ENCODE results near the gene RGS3. TPM values are rescaled to one million over a fixed set of nuclear protein-coding genes. Genes with fewer than 3 reads are reported as not detected.

Gene RGS3
- total RNA-seq, 1 donor, result 77.4 TPM

DNA sequence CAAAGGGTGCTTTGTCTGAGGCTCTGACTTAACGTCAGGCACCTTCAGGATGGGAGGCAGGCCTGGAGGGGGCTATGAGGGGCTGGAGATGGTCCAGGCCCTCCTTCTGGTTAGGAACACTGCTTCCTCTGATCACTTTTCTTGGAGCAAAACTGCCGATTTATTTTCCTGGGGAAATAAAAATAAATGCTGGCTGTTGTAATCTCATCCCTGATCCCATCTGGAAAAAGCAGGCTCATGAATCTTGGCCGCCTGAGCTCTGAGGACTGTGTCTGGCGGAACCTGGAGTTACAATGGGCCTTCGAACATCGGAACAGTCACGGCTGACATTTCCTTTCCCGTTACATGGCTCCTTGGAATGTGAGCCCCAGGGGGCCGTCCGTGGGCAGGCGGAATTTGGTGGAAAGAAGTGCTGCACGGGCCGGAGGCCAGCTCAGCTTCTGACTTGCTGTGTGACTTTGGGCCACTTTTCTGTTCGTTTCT lies 157.8 kb downstream of the RGS3 start:
- no peaks in the 10 kb centered on the region for H3K27me3 ChIP-seq (ENCODE audit: insufficient read depth, low read length)
- H3K4me3 ChIP-seq (ENCODE audit: insufficient read depth, low read length), result peak overlapping the region; percentile 36
- H3K4me2 ChIP-seq (ENCODE audit: insufficient read depth, low read length), result peak overlapping the region; percentile 73
- H3K79me2 ChIP-seq (ENCODE audit: insufficient read depth, low read length), result peaks cover 9% of the 10 kb centered on the region
- H3K36me3 ChIP-seq (ENCODE audit: insufficient read depth, low read length), result no peaks in the 10 kb centered on the region
- H3K27ac ChIP-seq (ENCODE audit: low read depth, low read length), result peak overlapping the region; percentile 99
- H3K9me3 ChIP-seq (ENCODE audit: low read depth, low read length), result no peaks in the 10 kb centered on the region
- no peak overlapping the region for H2AFZ ChIP-seq (ENCODE audit: low read length)
- DNase-seq (ENCODE audit: insufficient read length, low spot score, missing footprints), result peak; percentile 86
- peaks cover 62% of the 10 kb centered on the region for H3K4me1 ChIP-seq (ENCODE audit: insufficient read depth, low read length)
- H4K20me1 ChIP-seq (ENCODE audit: insufficient read depth, low read length), result no peaks in the 10 kb centered on the region
- TF ChIP-seq, protein P1, sequence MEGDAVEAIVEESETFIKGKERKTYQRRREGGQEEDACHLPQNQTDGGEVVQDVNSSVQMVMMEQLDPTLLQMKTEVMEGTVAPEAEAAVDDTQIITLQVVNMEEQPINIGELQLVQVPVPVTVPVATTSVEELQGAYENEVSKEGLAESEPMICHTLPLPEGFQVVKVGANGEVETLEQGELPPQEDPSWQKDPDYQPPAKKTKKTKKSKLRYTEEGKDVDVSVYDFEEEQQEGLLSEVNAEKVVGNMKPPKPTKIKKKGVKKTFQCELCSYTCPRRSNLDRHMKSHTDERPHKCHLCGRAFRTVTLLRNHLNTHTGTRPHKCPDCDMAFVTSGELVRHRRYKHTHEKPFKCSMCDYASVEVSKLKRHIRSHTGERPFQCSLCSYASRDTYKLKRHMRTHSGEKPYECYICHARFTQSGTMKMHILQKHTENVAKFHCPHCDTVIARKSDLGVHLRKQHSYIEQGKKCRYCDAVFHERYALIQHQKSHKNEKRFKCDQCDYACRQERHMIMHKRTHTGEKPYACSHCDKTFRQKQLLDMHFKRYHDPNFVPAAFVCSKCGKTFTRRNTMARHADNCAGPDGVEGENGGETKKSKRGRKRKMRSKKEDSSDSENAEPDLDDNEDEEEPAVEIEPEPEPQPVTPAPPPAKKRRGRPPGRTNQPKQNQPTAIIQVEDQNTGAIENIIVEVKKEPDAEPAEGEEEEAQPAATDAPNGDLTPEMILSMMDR (IDR thresholded peaks at IDR 0.05; ENCODE audit: extremely low read depth, low read depth, low read length), result no peak

DNA sequence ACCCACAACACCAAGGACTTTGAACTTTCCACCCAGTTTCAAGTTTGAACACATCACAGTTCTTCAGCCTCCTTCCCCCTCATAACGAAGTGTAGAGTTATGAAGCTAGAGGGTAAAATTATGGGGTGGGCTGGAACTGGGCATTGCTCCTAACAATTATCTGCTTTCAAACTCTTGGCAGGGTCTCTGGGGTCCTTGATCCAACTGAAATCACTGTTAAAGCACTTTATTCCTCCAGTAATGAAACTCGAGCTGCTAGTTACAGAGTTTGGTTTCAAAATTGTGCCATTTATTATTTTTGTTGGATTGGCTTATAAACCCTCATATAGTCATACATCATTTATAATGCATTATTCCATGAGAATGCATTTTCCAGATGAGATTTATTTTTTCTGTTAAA lies 158.5 kb downstream of the RGS3 start:
- no peak overlapping the region for H2AFZ ChIP-seq (ENCODE audit: low read length)
- H3K4me3 ChIP-seq (ENCODE audit: insufficient read depth, low read length), result peak overlapping the region; percentile 36
- TF ChIP-seq, protein P1 (IDR thresholded peaks at IDR 0.05; ENCODE audit: extremely low read depth, low read depth, low read length), result no peak
- H3K27me3 ChIP-seq (ENCODE audit: insufficient read depth, low read length), result no peaks in the 10 kb centered on the region
- peaks cover 9% of the 10 kb centered on the region for H3K79me2 ChIP-seq (ENCODE audit: insufficient read depth, low read length)
- H3K4me2 ChIP-seq (ENCODE audit: insufficient read depth, low read length), result peak overlapping the region; percentile 73
- DNase-seq (ENCODE audit: insufficient read length, low spot score, missing footprints), result no peak
- no peaks in the 10 kb centered on the region for H4K20me1 ChIP-seq (ENCODE audit: insufficient read depth, low read length)
- H3K9me3 ChIP-seq (ENCODE audit: low read depth, low read length), result no peaks in the 10 kb centered on the region
- peaks cover 62% of the 10 kb centered on the region for H3K4me1 ChIP-seq (ENCODE audit: insufficient read depth, low read length)
- H3K36me3 ChIP-seq (ENCODE audit: insufficient read depth, low read length), result no peaks in the 10 kb centered on the region
- H3K27ac ChIP-seq (ENCODE audit: low read depth, low read length), result peak overlapping the region; percentile 99

DNA sequence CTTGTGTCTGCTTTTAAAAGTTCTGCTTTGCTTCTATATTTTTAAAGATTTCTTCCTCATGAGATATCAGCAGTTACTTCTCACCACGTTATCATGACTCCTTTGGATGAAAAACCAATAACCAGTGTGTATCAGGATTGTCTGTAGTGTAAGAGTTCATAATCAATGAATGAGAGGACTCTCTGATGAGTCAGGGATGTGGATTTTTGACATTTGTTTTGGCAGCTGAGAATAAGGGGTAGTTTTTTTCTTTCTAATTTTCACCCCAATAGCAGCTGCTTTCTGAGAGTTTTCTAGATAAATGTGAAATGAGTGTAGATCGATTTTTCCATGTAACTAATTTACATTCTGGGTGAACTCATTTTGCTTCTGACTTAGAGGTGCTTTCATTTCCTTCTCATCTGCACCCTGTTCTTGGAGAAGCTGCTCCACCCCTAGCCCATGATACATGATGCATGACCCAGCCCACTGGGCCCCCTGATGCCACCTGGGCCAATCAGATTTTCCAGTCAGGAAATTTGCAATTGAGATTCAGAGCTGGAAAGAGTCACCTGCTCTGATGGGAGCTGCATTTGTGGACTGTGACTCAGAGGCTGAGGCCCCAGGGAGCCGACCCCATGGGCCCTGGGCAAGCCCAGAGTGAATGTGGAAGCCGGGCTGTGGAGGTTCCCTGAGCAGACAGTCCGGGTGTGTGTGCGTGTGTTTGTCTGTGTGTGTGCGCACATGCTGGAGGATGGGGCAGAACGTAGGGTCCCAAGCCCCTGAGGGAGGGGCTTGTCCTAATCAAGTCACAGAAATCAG lies 159.3 kb downstream of the RGS3 start:
- Histone ChIP-seq H3K4me2 (ENCODE audit: insufficient read depth, low read length) (peak overlapping the region; percentile 73), H3K4me1 (ENCODE audit: insufficient read depth, low read length) (peaks cover 62% of the 10 kb centered on the region), H3K36me3 (ENCODE audit: insufficient read depth, low read length) (no peaks in the 10 kb centered on the region), H3K27me3 (ENCODE audit: insufficient read depth, low read length) (no peaks in the 10 kb centered on the region), H3K27ac (ENCODE audit: low read depth, low read length) (peak overlapping the region; percentile 99), H3K4me3 (ENCODE audit: insufficient read depth, low read length) (no peak overlapping the region), H4K20me1 (ENCODE audit: insufficient read depth, low read length) (no peaks in the 10 kb centered on the region), H2AFZ (ENCODE audit: low read length) (no peak overlapping the region), H3K9me3 (ENCODE audit: low read depth, low read length) (no peaks in the 10 kb centered on the region), H3K79me2 (ENCODE audit: insufficient read depth, low read length) (peaks cover 9% of the 10 kb centered on the region)
- peak; percentile 95 for DNase-seq (ENCODE audit: insufficient read length, low spot score, missing footprints)
- TF ChIP-seq, protein P1 (IDR thresholded peaks at IDR 0.05; ENCODE audit: extremely low read depth, low read depth, low read length), result no peak

DNA sequence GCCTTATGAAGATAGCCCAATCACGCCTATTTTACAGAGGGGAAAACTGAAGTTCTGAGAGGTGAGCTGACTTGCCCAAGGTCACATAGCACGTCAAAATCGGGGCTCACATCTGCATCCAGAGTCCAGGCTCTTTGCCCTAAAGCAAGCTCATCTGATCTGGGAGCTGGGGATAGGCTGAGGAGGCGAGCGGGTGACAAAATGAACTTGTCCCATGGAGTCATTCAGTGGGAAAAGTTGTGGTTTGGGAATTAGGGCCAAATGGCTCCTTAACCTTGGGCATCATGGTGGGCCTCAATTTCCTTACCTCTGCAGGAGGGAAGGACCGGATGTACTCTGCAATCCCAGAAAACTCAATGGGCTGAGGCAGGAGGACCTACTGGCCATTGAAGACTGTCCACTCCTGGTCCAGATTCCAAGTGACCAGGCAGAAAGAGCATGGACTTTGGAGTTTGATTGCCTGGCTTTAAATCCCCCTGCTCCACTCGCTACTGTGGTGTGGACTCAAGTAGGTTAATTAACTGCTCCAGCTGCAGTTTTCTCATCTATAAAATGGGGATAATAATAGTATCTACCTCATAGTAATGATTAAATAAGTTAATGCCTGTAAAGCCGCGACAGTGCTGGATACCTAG lies 160.4 kb downstream of the RGS3 start:
- peaks cover 9% of the 10 kb centered on the region for H3K79me2 ChIP-seq (ENCODE audit: insufficient read depth, low read length)
- H3K27me3 ChIP-seq (ENCODE audit: insufficient read depth, low read length), result no peaks in the 10 kb centered on the region
- peak overlapping the region; percentile 99 for H3K27ac ChIP-seq (ENCODE audit: low read depth, low read length)
- peaks cover 62% of the 10 kb centered on the region for H3K4me1 ChIP-seq (ENCODE audit: insufficient read depth, low read length)
- no peak overlapping the region for H3K4me2 ChIP-seq (ENCODE audit: insufficient read depth, low read length)
- no peaks in the 10 kb centered on the region for H3K36me3 ChIP-seq (ENCODE audit: insufficient read depth, low read length)
- DNase-seq (ENCODE audit: insufficient read length, low spot score, missing footprints), result no peak
- TF ChIP-seq, protein P1 (IDR thresholded peaks at IDR 0.05; ENCODE audit: extremely low read depth, low read depth, low read length), result no peak
- H3K9me3 ChIP-seq (ENCODE audit: low read depth, low read length), result no peaks in the 10 kb centered on the region
- H4K20me1 ChIP-seq (ENCODE audit: insufficient read depth, low read length), result no peaks in the 10 kb centered on the region
- H2AFZ ChIP-seq (ENCODE audit: low read length), result no peak overlapping the region
- H3K4me3 ChIP-seq (ENCODE audit: insufficient read depth, low read length), result no peak overlapping the region

Measured in osteoblast (primary cell).